Fibroblast of lung (primary cell): ENCODE measurements around the gene NEU2.

Source experiments
- EZH2 ChIP-seq: IDR thresholded peaks from 2 replicates; pipeline ENCODE4 v1.5.1; 2012; ENCODE audit warnings: low read length, control low read depth, mild to moderate bottlenecking; ENCODE audit errors: missing control alignments
- TF ChIP-seq, protein P1 (sequence below), 2 donors: IDR thresholded peaks in 1 of 2; conservative IDR thresholded peaks in 1 of 2; 1 replicate in 1 of 2; 2 replicates in 1 of 2; pipeline ENCODE4 v1.5.1; 2011 to 2012; ENCODE audit warnings: low read length in 2 of 2, control low read depth in 1 of 2, inconsistent platforms in 1 of 2, low read depth in 1 of 2, mild to moderate bottlenecking in 1 of 2

DNA sequence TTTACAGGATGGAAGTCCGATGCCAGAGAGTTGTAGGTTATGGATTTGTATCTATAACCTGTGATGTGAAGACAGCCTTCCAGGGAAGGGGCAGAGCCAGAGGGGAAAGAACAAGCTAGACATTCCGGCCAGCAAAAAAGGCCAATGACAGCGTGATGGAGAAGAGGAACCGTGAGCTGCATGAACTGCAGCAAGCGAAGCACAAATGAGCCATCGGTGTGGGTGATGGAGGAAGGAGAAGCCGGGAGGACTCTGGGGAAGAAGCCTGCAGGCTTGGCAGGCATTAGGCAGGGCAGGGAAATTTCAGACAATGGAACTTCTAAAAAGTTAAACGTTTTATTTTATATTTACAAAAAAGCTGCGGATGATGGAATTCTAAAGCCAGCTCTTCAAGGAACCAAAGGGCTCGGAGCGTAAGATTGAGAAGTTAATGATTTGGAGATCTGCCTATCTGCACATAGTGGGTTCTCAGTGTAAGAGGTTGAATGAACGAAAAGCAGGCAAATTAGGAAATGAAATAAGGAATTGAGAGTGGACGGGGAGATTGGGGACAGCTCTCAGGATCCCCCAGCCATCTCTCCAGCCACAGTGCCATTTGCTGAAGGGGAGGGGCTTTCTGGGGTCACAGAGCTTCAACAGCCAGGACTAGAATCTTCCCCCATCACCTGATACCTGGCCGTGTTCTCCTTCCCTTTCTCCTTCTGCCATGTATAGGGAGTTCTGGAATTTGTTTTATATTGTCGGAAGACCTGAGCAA lies 47.8 kb upstream of the NEU2 start:
- TF ChIP-seq, protein P1, sequence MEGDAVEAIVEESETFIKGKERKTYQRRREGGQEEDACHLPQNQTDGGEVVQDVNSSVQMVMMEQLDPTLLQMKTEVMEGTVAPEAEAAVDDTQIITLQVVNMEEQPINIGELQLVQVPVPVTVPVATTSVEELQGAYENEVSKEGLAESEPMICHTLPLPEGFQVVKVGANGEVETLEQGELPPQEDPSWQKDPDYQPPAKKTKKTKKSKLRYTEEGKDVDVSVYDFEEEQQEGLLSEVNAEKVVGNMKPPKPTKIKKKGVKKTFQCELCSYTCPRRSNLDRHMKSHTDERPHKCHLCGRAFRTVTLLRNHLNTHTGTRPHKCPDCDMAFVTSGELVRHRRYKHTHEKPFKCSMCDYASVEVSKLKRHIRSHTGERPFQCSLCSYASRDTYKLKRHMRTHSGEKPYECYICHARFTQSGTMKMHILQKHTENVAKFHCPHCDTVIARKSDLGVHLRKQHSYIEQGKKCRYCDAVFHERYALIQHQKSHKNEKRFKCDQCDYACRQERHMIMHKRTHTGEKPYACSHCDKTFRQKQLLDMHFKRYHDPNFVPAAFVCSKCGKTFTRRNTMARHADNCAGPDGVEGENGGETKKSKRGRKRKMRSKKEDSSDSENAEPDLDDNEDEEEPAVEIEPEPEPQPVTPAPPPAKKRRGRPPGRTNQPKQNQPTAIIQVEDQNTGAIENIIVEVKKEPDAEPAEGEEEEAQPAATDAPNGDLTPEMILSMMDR (conservative IDR thresholded peaks at IDR 0.05 in 1 of 2, IDR thresholded peaks at IDR 0.05 in 1 of 2; ENCODE audit: low read depth in 1 of 2, low read length in 2 of 2) = no peak
- no peak for TF ChIP-seq EZH2
